ENCODE data around the gene PEAR1. TPM values are rescaled to one million over a fixed set of nuclear protein-coding genes. Genes with fewer than 3 reads are reported as not detected.

The PEAR1 gene
- 10 to 100 TPM in 1 of 2 donors, 1 to 10 TPM in 1; 7.9 to 12.5 TPM for total RNA-seq

- DNase-seq (ENCODE audit: low spot score) = peak; percentile 66
- Histone ChIP-seq H3K4me3 (peak within 1 kb of the TSS; percentile 51 to 59), H3K36me3 (no peaks in the 10 kb centered on the region), H3K9me3 (no peaks in the 10 kb centered on the region), H3K27me3 (no peaks in the 10 kb centered on the region), H3K4me1 (peaks cover 0 to 56% of the 10 kb centered on the region in 2 donors), H3K27ac (peak within 1 kb of the TSS; percentile 85 to 90)
- TF ChIP-seq, protein P1, sequence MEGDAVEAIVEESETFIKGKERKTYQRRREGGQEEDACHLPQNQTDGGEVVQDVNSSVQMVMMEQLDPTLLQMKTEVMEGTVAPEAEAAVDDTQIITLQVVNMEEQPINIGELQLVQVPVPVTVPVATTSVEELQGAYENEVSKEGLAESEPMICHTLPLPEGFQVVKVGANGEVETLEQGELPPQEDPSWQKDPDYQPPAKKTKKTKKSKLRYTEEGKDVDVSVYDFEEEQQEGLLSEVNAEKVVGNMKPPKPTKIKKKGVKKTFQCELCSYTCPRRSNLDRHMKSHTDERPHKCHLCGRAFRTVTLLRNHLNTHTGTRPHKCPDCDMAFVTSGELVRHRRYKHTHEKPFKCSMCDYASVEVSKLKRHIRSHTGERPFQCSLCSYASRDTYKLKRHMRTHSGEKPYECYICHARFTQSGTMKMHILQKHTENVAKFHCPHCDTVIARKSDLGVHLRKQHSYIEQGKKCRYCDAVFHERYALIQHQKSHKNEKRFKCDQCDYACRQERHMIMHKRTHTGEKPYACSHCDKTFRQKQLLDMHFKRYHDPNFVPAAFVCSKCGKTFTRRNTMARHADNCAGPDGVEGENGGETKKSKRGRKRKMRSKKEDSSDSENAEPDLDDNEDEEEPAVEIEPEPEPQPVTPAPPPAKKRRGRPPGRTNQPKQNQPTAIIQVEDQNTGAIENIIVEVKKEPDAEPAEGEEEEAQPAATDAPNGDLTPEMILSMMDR (IDR thresholded peaks at IDR 0.05) = no peak
Observed at GRCh38 chr1:156893048-156893953, at the start of gene PEAR1. Gene PEAR1 (plus strand): TSS chr1:156893718. CDS start chr1:156903927, 10,209 bp downstream.

DNA sequence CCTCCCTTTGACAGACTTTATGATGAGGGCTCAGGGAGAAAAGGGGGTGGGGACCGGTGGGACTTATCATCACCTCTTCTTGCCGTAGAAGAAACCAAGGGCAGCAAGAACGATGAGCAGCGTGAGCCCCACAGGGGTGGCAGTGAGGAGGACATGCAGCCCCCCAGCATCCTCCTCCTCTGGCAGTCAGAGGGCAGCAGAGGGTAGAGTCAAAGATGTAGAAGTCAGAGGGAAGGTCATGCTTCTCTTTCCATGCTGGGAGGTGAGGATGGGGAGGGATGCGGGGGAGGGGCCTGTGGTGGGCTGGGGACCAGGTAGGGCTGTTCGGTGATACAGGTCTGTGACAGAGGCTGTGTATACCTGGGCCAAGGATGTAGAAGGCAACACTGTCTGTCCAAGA, 49.4 kb upstream of the PEAR1 start:
- Histone ChIP-seq H3K27me3 (peaks cover 0 to 10% of the 10 kb centered on the region in 2 donors), H3K4me1 (peaks cover 0 to 18% of the 10 kb centered on the region in 2 donors), H3K27ac (no peak overlapping the region), H3K4me3 (no peak overlapping the region), H3K9me3 (no peaks in the 10 kb centered on the region), H3K36me3 (no peaks in the 10 kb centered on the region)
- DNase-seq (ENCODE audit: low spot score) = no peak
- TF ChIP-seq, protein P1 (IDR thresholded peaks at IDR 0.05) = no peak

- H3K27me3 ChIP-seq = peaks cover 0 to 10% of the 10 kb centered on the region in 2 donors
- peaks cover 0 to 17% of the 10 kb centered on the region in 2 donors for H3K4me1 ChIP-seq
- H3K27ac ChIP-seq = no peak overlapping the region
- H3K36me3 ChIP-seq = no peaks in the 10 kb centered on the region
- no peak overlapping the region for H3K4me3 ChIP-seq
- no peak for DNase-seq (ENCODE audit: low spot score)
- TF ChIP-seq, protein P1 (IDR thresholded peaks at IDR 0.05) = no peak
- no peaks in the 10 kb centered on the region for H3K9me3 ChIP-seq
Observed at GRCh38 chr1:156844638-156845037, 48.9 kb upstream of the PEAR1 start.

GRCh38 chr1:156845055-156845952, 48.2 kb upstream of the PEAR1 start:
- TF ChIP-seq, protein P1 (IDR thresholded peaks at IDR 0.05) = no peak
- H3K9me3 ChIP-seq = no peaks in the 10 kb centered on the region
- no peak overlapping the region for H3K4me3 ChIP-seq
- no peaks in the 10 kb centered on the region for H3K36me3 ChIP-seq
- H3K27ac ChIP-seq = no peak overlapping the region
- H3K27me3 ChIP-seq = peaks cover 0 to 9% of the 10 kb centered on the region in 2 donors
- DNase-seq (ENCODE audit: low spot score) = no peak
- H3K4me1 ChIP-seq = peaks cover 0 to 17% of the 10 kb centered on the region in 2 donors

DNA sequence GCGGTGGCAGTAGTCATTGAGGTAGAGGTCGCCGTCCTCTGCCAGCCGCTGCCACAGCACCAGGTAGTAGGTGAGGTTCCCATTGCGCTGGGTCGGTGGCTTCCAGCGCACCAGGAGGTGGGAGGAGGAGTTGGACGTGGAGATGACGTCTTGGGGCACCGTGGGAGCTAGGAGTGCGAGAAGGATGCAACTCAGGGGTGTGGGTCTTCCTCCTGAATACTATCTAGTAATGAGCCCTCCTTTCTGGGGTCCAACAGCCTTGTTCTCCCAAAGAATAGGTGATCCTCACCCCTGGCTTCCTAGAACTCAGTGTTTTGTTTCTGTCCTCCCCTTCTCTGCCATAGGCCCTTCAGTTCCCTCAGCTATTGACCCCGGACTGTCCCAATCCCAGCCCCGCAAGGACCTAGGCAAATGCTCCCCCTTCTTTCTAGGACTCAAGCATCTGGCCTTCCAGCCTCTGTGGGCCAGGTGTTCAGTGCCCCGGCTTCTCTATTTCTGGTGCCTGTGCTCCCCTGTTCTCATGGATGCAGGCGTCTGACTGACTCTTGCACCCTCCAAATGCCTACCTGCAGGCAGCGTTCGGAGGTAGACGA, 47.5 kb upstream of the PEAR1 start:
- no peak overlapping the region for H3K27ac ChIP-seq
- peaks cover 0 to 5% of the 10 kb centered on the region in 2 donors for H3K27me3 ChIP-seq
- no peak overlapping the region for H3K4me3 ChIP-seq
- TF ChIP-seq, protein P1 (IDR thresholded peaks at IDR 0.05) = no peak
- no peak for DNase-seq (ENCODE audit: low spot score)
- peaks cover 0 to 17% of the 10 kb centered on the region in 2 donors for H3K4me1 ChIP-seq
- H3K36me3 ChIP-seq = no peaks in the 10 kb centered on the region
- no peaks in the 10 kb centered on the region for H3K9me3 ChIP-seq
